ENCODE data around the gene CORO1C.

CORO1C gene

DNA sequence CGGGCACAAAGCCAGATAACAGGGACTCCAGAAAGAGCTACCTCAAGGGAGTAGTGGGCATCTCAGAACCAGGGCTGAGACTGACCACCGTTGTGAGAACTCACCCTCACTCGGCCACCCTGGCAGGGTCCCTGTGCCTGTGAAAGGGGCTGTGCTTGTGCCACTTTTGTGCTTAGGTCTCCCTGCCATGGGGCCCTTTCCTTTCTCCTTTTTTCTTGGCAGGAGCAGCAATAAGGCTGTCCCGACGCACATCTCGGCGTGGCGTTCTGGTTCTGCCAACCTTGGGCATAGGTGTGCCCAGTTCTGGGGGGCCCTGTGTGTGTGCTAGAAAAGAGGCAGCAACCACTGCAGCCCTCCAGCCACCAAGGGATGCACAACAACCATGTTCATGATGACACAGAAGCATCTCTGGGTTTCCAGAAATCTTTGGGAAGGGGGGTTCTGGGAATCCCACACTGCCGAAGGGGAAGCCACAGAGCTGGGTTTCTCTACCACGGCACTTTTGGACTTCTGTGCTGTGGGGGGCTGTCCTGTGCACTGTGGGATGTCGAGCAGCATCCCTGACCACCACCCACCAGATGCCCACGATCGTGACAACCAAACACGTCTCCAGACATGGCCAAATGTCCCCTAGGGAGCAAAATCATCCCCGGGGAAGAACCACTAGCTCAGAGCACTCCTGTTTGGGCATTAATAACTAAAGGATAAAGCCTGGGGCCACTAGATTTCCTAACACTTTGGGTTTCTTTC, 120.3 kb downstream of the CORO1C start:
- H3K4me3 ChIP-seq (replicated peaks; ENCODE audit: low read depth, low read length): no peak overlapping the region
- H3K36me3 ChIP-seq (ENCODE audit: control insufficient read depth, insufficient read depth, low read length): no peaks in the 10 kb centered on the region
- no peak for DNase-seq (ENCODE audit: extremely low read depth, insufficient read length)
- no peaks in the 10 kb centered on the region for H3K27me3 ChIP-seq (replicated peaks; ENCODE audit: control insufficient read depth, insufficient read depth, low read length)
- TF ChIP-seq, protein P1, sequence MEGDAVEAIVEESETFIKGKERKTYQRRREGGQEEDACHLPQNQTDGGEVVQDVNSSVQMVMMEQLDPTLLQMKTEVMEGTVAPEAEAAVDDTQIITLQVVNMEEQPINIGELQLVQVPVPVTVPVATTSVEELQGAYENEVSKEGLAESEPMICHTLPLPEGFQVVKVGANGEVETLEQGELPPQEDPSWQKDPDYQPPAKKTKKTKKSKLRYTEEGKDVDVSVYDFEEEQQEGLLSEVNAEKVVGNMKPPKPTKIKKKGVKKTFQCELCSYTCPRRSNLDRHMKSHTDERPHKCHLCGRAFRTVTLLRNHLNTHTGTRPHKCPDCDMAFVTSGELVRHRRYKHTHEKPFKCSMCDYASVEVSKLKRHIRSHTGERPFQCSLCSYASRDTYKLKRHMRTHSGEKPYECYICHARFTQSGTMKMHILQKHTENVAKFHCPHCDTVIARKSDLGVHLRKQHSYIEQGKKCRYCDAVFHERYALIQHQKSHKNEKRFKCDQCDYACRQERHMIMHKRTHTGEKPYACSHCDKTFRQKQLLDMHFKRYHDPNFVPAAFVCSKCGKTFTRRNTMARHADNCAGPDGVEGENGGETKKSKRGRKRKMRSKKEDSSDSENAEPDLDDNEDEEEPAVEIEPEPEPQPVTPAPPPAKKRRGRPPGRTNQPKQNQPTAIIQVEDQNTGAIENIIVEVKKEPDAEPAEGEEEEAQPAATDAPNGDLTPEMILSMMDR (IDR thresholded peaks at IDR 0.05; ENCODE audit: insufficient read depth, low read length, poor library complexity, severe bottlenecking): no peak

DNA sequence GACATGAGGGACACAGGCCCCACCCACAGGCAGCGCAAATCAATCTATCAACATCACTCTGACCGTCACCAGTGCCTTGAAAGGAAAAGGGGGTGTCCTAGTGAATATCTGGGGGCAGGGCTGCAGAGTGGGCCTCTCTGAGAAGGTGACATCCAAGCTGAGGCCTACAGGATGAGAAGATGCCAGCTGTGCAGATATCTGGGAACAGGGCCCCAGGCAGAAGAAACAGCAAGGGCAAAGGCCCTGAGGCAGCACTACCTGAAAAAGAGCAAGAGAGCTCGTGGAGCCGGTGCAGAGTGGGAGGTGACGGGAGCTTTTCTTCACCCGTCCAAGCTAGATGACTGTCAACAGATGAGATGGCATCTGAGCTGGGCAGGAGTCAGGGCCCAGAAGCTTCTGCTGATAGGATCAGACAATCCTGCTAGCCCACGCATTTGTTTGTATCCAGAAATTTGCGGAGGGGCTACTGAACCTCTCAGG, 120.9 kb downstream of the CORO1C start:
- H3K27me3 ChIP-seq (replicated peaks; ENCODE audit: control insufficient read depth, insufficient read depth, low read length): no peaks in the 10 kb centered on the region
- H3K36me3 ChIP-seq (ENCODE audit: control insufficient read depth, insufficient read depth, low read length): no peaks in the 10 kb centered on the region
- TF ChIP-seq, protein P1 (IDR thresholded peaks at IDR 0.05; ENCODE audit: insufficient read depth, low read length, poor library complexity, severe bottlenecking): no peak
- no peak overlapping the region for H3K4me3 ChIP-seq (replicated peaks; ENCODE audit: low read depth, low read length)
- no peak for DNase-seq (ENCODE audit: extremely low read depth, insufficient read length)

DNA sequence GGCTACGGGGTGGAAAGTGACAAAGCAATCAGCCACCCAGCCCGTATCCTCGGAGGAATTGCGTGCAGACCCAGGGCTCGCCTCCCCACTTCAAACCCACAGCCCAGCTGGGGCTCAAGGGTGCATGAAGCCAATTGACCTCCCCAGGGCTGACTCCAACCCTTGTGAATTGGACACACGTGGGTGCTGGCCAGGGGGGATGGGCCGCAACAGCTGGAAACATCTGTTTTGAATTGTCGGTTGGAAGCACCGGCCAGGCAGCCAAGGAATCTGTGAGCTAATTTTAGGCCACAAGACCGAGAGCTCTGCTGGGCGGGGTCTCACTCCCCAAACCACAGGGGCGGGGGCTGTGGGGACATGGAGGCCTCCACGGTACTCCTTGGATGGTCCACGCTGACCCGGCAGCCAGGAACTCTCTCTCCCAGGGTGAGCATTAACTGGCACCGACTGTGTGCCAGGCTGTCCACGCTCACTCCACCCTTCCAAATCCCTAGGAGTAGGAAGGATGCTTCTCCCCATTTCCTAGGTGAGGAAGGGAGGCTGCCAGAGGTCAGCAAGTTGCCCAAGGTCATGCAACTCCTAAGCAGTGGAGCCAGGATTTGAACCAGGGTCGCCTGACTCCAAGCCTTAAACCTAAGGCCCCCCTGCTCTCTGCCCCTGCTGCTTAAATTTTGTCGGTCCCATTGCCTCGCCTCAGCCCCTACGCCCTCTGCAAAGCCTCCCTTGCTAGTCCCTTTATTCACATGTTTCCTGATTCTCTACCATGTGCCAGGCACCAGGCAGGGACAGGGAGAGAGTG, 121.6 kb downstream of the CORO1C start:
- Histone ChIP-seq H3K36me3 (ENCODE audit: control insufficient read depth, insufficient read depth, low read length) (no peaks in the 10 kb centered on the region), H3K27me3 (replicated peaks; ENCODE audit: control insufficient read depth, insufficient read depth, low read length) (no peaks in the 10 kb centered on the region), H3K4me3 (replicated peaks; ENCODE audit: low read depth, low read length) (no peak overlapping the region)
- DNase-seq (ENCODE audit: extremely low read depth, insufficient read length): no peak
- TF ChIP-seq, protein P1 (IDR thresholded peaks at IDR 0.05; ENCODE audit: insufficient read depth, low read length, poor library complexity, severe bottlenecking): no peak

DNA sequence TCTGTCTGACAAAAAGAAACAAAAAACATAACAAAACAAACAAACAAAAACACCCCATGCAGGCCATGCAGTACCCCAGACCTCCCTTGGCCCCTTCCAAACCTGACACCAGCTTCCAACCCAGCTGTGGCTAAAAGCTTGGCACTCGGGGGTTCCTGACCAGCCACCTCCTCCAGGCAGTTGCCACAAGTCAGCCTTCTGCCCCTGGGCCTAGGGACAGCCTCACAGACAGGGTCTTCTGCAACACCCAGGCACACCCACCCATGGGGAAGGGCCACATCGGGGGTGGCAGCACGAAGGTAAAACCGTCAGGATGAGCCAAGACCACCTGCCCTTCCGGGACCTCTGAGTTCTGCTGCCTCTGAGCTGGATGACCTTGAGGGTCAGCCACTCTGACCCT, 122.7 kb downstream of the CORO1C start:
- TF ChIP-seq, protein P1 (IDR thresholded peaks at IDR 0.05; ENCODE audit: insufficient read depth, low read length, poor library complexity, severe bottlenecking): no peak
- DNase-seq (ENCODE audit: extremely low read depth, insufficient read length): no peak
- Histone ChIP-seq H3K36me3 (ENCODE audit: control insufficient read depth, insufficient read depth, low read length) (no peaks in the 10 kb centered on the region), H3K4me3 (replicated peaks; ENCODE audit: low read depth, low read length) (no peak overlapping the region), H3K27me3 (replicated peaks; ENCODE audit: control insufficient read depth, insufficient read depth, low read length) (no peaks in the 10 kb centered on the region)

DNA sequence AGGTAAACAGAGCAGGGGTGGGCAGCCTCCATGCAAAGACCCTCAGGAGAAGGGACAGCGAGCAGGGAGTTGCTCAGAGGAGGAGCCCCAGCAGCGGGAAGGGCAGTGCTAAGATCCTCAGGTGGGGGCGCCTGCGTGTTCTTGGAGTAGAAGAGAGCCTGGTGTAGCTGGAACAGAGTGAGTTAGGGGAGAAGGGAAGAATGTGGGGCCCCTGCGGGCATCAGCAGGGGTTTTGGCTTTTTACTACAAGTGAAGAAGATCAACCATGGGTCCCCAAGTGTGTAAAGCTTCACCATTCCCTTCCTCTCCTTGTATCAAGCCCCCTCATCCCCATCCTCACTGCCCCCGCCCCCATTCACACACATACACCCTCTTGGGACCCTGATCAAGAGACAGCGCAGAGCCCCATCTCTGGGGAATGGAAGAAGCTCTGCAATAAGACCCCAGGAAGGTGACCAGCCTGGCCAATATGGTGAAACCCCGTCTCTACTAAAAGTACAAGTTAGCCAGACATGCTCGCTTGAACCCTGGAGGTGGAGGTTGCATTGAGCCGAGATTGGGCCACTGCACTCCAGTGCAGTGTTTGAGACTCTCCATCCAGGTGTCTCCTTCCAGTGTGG, 123.2 kb downstream of the CORO1C start:
- TF ChIP-seq, protein P1 (IDR thresholded peaks at IDR 0.05; ENCODE audit: insufficient read depth, low read length, poor library complexity, severe bottlenecking): no peak
- DNase-seq (ENCODE audit: extremely low read depth, insufficient read length): no peak
- H3K27me3 ChIP-seq (replicated peaks; ENCODE audit: control insufficient read depth, insufficient read depth, low read length): no peaks in the 10 kb centered on the region

More for the DNA sequence above, 123.2 kb downstream of the CORO1C start:
- no peaks in the 10 kb centered on the region for H3K36me3 ChIP-seq (ENCODE audit: control insufficient read depth, insufficient read depth, low read length)
- H3K4me3 ChIP-seq (replicated peaks; ENCODE audit: low read depth, low read length): no peak overlapping the region
